Stimulated activated CD8-positive, alpha-beta memory T cell treated with anti-CD3 and anti-CD28 coated beads, Interleukin-12 subunit alpha, Interleukin-12 subunit beta, amount 100 ng/mL, for 4 hours (primary cell): ENCODE measurements around the gene OR2Z1.
"Not testable (repeated sequence)": the region's sequence is repeated elsewhere in the genome, so short reads cannot be mapped to it uniquely, and the experiment has no call there.

ENCODE experiments used
- DNase-seq: peaks from one replicate; pipeline ENCODE4 v3.0.0-alpha.2; 2020; ENCODE audit warnings: low read depth

Gene OR2Z1

GRCh38 chr19:8703223-8703622, 18.2 kb upstream of the OR2Z1 start:
- DNase-seq, result no peak

- DNase-seq, result not testable (repeated sequence)
These were observed 16.1 kb upstream of the OR2Z1 start for GRCh38 chr19:8705304-8705703.

GRCh38 chr19:8705742-8706141, 15.7 kb upstream of the OR2Z1 start:
- no peak for DNase-seq

GRCh38 chr19:8710337-8710736, 11.1 kb upstream of the OR2Z1 start:
- not testable (repeated sequence) for DNase-seq

GRCh38 chr19:8722032-8722431, 598 bp downstream of the OR2Z1 start:
- DNase-seq, result no peak

- DNase-seq, result no peak
These were observed 2.8 kb downstream of the OR2Z1 start for GRCh38 chr19:8724276-8724675.

- DNase-seq, result no peak
These were observed 10.2 kb downstream of the OR2Z1 start for GRCh38 chr19:8731428-8732169.

GRCh38 chr19:8738377-8738776, 16.9 kb downstream of the OR2Z1 start:
- no peak for DNase-seq

GRCh38 chr19:8739291-8740065, 18.0 kb downstream of the OR2Z1 start:
- not testable (repeated sequence) for DNase-seq

GRCh38 chr19:8767257-8767656, 45.8 kb downstream of the OR2Z1 start:
- DNase-seq, result not testable (repeated sequence)

GRCh38 chr19:8769265-8769664, 47.8 kb downstream of the OR2Z1 start:
- not testable (repeated sequence) for DNase-seq

- DNase-seq, result not testable (repeated sequence)
These were observed 52.2 kb downstream of the OR2Z1 start for GRCh38 chr19:8773587-8773986.
